GM18526 (cell line): Measurements from ENCODE around the gene NDUFV1.

Source experiments
- POLR2A ChIP-seq: IDR thresholded peaks from 3 replicates; pipeline ENCODE4 v1.6.1; 2011; ENCODE audit not compliant: insufficient read length; ENCODE audit errors: extremely low read depth

The NDUFV1 gene

DNA sequence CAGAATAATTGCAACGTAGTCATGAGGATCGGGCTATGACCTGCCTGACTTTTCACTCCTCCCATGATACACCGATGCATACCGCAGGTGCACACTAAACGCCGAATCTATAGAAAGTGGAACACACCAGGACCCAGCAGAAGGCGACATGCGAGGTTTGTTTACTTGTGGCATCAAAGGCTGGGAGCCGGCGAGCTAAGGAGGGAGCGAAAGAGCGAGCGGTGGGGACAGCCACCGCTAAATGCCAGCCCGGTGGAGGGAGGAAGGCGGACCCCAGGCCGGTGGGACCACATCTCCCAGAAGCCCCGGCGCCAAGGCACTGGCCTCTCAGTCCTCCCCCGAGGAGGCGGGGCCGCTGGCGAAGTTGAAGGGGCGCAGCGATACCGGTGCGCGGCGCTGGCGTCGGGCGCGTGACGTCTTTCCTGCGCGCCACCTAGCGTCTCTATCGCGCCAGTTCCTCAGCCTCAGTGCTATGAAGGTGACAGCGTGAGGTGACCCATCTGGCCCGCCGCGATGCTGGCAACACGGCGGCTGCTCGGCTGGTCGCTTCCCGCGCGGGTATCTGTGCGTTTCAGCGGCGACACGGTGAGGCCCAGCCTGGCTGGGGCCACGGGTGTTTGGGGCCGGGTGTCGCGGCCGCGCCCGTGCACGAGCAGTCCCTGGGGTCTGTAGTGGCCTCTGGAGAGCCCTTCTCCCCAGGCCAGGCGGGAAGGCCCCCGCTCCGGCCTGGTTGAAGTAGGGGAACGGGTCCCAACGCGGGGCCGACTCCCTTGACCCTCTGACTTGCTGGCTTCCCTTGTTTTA is at the start of gene NDUFV1:
NDUFV1 (plus strand) TSS at position 445 of the 804 bp plus-strand sequence; CDS start at position 514, 69 bp downstream.
- peak; percentile 81 for TF ChIP-seq POLR2A

DNA sequence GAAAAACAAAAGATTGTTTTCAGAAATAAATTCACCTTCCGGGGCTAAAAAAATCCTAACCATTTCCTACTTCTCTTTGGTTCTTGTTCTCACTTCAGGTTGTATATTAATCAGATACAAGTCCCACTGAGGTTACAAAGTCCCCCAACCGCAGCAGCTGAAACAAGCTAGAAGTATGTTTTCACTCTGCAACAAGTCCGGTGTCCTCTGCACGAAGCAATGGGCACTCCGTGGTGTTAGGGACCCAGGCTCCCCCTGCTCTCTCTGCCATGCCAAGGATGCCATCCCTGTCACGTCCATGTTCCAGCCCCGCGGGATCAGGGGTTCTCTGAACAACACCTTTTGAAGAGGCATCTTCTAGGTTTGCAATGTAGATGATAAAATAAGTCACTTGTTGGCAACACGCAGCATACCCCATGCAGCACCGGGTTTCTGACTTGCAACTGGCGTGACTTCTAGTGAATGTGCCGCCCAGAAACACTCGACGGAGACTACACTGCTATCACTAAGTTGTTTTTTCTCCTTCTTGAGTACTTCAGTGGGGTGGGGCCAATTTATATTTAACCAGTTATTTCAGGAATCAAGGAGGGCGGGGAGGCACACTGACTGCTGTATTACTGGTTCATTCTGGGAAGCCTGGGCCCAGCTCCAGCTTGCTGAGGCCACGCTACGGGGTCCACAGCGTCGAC is 48.5 kb upstream of the NDUFV1 start:
- no peak for TF ChIP-seq POLR2A

DNA sequence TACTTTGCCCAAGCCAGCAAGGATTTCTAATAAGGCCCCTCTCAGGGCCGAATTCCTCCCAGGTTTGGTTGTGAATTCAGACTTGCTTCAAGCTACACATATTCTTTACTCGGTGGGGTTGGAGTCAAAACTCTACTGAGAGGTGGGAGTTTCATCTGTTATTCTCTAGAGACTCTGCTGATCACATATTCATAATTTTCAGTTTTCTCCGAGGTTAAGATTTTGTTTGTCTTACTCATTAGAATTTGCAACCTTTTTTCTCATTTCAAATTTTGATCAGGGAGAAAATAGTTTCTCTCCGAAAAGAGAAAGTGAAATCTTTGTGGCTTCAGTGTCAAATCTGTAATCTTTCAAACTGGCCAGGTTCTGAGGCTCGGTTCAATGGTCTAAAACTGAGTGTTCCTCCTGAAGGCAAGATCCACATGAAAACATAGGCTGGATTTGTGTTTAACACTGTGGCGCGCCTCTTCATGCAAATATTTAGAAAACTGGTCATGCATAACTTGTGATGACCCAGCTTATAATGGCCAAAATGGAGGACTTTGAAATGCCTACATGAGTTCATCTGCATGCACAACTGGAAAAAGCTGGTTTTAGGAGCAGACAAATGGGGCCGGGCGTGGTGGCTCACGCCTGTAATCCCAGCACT is 44.6 kb upstream of the NDUFV1 start:
- TF ChIP-seq POLR2A = no peak

DNA sequence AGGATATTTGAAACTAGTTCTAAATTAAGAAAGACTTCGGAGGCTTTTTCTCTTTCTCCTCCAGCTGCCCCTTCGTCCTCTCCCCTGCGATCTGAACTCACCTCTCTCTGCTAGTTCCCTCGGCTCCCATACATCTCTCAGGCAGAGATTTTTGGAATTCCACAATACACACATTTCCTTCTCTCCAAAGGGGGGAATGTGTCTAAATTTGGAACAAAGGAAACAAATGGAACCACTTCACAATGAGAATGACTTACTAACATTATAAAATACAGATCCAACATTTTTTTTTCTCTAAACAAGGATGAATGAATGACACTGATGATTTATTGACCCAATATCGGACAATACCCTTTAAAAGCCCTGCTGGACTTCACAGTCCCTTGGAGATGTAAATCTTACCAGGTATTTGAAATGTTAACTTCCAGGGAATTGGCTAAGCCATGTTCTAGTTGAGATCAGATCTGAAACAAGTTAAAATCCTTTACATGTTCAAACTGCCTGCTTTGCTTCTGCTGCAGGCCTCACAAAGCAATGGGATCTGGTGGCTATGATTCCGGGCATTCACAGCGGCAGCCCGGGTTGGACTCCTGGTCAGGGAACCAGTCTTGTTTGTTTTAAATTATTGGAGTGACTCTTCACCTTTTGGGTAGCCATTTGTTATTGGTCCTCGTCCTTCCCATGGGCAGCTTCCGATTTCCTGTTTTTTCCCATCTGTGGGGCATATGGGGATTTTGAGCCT is 43.6 kb upstream of the NDUFV1 start:
- no peak for TF ChIP-seq POLR2A

DNA sequence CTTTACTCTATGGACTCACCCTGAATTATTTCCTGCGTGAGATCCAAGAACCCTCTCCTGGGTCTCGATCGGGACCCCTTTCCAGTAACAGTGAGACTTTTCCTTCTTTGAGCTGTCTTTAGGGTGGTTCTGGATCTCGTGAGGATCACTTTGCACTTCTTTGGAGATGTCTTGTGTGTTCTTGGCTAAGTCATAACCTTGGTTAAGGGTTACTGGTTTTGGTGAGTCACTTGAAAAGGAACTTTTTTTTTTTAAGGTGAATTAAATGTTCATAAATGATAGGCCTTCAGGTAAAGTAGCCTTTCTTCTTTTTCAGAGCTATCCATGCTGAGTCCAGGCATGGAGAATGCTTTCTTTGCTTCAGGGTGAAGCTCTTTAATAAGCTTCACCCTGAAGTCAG is 42.5 kb upstream of the NDUFV1 start:
- TF ChIP-seq POLR2A = no peak

GRCh38 chr11:67571443-67571842 is 35.3 kb upstream of the NDUFV1 start:
- no peak for TF ChIP-seq POLR2A

DNA sequence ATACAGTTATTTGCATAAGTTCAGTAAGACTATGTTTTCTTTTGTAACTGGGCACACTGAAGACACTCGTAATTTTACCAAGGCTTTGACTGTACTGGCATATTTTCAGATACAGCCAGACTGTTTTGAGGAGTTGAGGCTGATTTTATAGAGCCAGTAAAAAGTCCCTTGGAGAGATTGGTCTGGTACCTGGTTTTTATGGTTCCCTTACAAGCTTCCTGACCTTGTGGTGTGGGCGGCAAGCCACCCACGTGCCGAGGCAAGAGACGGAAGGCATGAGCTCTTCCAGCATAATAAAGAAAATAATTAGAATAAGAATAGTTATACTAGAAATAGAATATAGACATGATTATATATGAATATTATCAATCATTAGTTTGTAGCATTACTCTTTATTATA is 34.4 kb upstream of the NDUFV1 start:
- TF ChIP-seq POLR2A = no peak

- no peak for TF ChIP-seq POLR2A
Observed at GRCh38 chr11:67572747-67573419, 33.9 kb upstream of the NDUFV1 start.

DNA sequence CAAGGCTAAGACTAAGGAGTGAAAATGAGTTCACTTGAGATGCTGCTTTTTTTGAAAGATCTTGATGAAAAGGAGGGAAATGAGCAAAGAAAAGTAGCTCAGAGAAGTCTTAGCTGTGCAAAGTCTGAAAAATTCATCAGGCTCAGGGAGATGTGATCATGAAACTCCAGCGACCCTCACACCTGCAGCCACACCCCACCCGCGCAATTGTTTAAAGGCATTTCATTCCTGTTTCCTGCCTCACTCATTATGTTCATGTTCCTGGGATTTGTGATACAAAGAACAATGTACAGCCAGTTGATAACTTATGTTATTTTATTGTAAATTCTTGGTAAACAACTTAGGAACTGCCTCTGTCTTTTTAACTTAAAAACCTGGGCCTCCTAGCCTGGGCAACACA is 31.8 kb upstream of the NDUFV1 start:
- TF ChIP-seq POLR2A = no peak

DNA sequence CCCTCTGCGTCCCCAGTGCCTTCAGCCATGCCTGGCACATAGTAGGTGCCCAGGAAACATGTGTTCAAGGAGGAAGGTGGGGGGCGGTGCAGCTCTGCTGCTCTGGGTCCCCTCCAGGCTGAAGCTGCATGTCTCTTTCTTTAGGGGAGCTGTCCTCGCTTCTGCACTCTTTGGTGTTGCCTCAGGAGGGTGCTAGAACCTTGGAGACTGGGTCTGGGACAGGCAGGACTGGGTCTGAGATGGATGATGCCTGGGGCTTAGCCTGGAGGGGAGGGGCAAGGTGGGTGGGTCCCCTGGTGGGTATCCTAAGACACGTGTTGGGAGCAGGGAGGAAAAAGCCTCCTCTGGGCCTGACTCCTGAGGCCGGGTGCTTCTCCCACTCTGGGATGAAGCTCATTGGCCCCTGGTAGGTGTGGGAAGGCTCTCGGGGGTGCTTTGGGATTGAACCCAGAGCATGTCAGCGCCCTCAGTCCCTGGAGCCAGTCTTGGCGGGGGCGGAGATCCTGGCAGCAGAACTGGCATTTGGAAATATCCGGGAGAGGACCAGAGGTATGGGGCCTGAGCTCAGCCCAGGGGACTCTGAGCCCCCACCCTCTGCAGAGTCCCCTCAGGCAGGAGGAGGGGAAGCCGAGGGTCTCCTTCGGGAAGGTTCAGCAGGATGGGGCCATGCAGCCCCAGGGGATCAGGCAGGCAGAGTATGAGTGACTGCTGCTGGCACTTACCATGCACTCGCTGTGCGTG is 29.8 kb upstream of the NDUFV1 start:
- TF ChIP-seq POLR2A = no peak

DNA sequence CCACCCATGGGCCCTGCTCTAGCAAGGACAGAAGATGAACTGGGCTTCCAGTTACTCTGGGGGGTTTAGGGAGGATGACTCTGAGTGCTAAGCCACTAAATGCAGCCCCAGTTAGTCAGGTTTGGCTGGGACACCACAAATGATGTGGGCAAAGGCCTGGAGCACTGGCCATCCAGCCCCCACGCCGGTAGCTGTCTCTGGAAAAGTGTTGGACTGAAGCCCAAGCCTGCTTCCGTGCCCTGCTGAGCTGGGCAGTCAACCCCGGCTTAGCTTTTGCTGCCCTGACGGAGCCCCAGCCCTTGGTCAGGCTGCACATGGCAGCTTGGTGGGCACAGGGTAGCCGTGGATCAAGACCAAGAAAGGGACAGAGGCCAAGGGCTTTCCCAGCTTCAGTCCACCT is 28.8 kb upstream of the NDUFV1 start:
- no peak for TF ChIP-seq POLR2A

- no peak for TF ChIP-seq POLR2A
Observed at GRCh38 chr11:67581469-67581868, 25.3 kb upstream of the NDUFV1 start.

- no peak for TF ChIP-seq POLR2A
Observed at GRCh38 chr11:67582011-67582410, 24.7 kb upstream of the NDUFV1 start.
